Liver (tissue), 9 donors: Measurements from ENCODE around the gene CLPTM1L. TPM values are rescaled to one million over a fixed set of nuclear protein-coding genes. Genes with fewer than 3 reads are reported as not detected.

Source experiments
- DNase-seq: peaks from one replicate; pipeline ENCODE4 v3.0.0-alpha.2; 2017; ENCODE audit warnings: low spot score
- H3K27ac ChIP-seq, 2 donors: one replicate each; pipeline ENCODE4 v1.7.0; 2013; ENCODE audit warnings: inconsistent platforms in 2 of 2, low read length in 2 of 2, control low read depth in 1 of 2, low read depth in 1 of 2, mild to moderate bottlenecking in 1 of 2
- H3K27me3 ChIP-seq, 4 donors: one replicate each; pipeline versions ENCODE4 v1.6.1 to v1.7.0; 2013; ENCODE audit warnings: low read length in 3 of 4, inconsistent platforms in 1 of 4, mild to moderate bottlenecking in 1 of 4, moderate library complexity in 1 of 4; ENCODE audit not compliant: control insufficient read depth in 4 of 4, insufficient read depth in 4 of 4
- H3K36me3 ChIP-seq, 4 donors: one replicate each; pipeline versions ENCODE4 v1.6.1 to v1.7.0; 2013; ENCODE audit warnings: low read length in 3 of 4, mild to moderate bottlenecking in 3 of 4, low read depth in 1 of 4, moderate library complexity in 1 of 4; ENCODE audit not compliant: control insufficient read depth in 4 of 4, insufficient read depth in 3 of 4
- H3K4me1 ChIP-seq, 4 donors: one replicate each; pipeline versions ENCODE4 v1.6.1 to v1.7.0; 2013; ENCODE audit warnings: low read length in 3 of 4, mild to moderate bottlenecking in 3 of 4, moderate library complexity in 1 of 4; ENCODE audit not compliant: control insufficient read depth in 4 of 4, insufficient read depth in 4 of 4
- H3K4me3 ChIP-seq, 3 donors: one replicate each; pipeline versions ENCODE4 v1.6.1 to v1.7.0; 2013; ENCODE audit warnings: low read length in 3 of 3, control low read depth in 1 of 3, low read depth in 1 of 3, mild to moderate bottlenecking in 1 of 3
- H3K9ac ChIP-seq, 2 donors: one replicate each; pipeline ENCODE4 v1.7.0; 2013; ENCODE audit warnings: low read length in 2 of 2, mild to moderate bottlenecking in 2 of 2, moderate library complexity in 2 of 2, control low read depth in 1 of 2, low read depth in 1 of 2
- H3K9me3 ChIP-seq, 4 donors: one replicate each; pipeline versions ENCODE4 v1.6.1 to v1.7.0; 2013; ENCODE audit warnings: low read length in 3 of 4; ENCODE audit not compliant: control insufficient read depth in 4 of 4
- EGR1 ChIP-seq, 2 donors: IDR thresholded peaks; 2 replicates each; pipeline ENCODE4 v1.6.1; 2016 to 2018; ENCODE audit warnings: antibody characterized with exemption in 2 of 2, low read depth in 2 of 2
- FOXA2 ChIP-seq: IDR thresholded peaks from 2 replicates; pipeline ENCODE4 v1.6.1; 2016; ENCODE audit warnings: antibody characterized with exemption
- GABPA ChIP-seq, 2 donors: IDR thresholded peaks in 1 of 2; conservative IDR thresholded peaks in 1 of 2; 2 replicates each; pipeline ENCODE4 v1.6.1; 2016; ENCODE audit warnings: antibody characterized with exemption in 2 of 2, mild to moderate bottlenecking in 1 of 2, moderate library complexity in 1 of 2
- HNF4G ChIP-seq: IDR thresholded peaks from 2 replicates; pipeline ENCODE4 v1.6.1; 2016; ENCODE audit warnings: antibody characterized with exemption
- NR2F2 ChIP-seq: IDR thresholded peaks from 2 replicates; pipeline ENCODE4 v1.6.1; 2016; ENCODE audit warnings: antibody characterized with exemption
- TAF1 ChIP-seq: conservative IDR thresholded peaks from 2 replicates; pipeline ENCODE4 v1.6.1; 2016; ENCODE audit warnings: antibody characterized with exemption, mild to moderate bottlenecking
- YY1 ChIP-seq: IDR thresholded peaks from 2 replicates; pipeline ENCODE4 v1.6.1; 2016; ENCODE audit warnings: antibody characterized with exemption, mild to moderate bottlenecking
- WGBS: extraction: QIAGEN DNeasy Blood & Tissue Kit; methylation state at CpG from one replicate; pipeline ENCODE4 v1.1.7; 2013; 5-methylcytosine and 5-hydroxymethylcytosine counted together
- polyA plus RNA-seq, 2 donors: library from polyadenylated mRNA; stranded (reverse) in 1 of 2; unstranded in 1 of 2; fragments of 200-250 nt in 1 of 2; fragments of >200 nt in 1 of 2; fragmentation: Nextera tagmentation in 1 of 2; extraction: Ambion mirVana in 1 of 2; gene quantifications; one replicate each; pipeline versions ENCODE4 v1.2.1 to v1.2.3, GENCODE V29; 2013 to 2015
- total RNA-seq, 2 donors: library from RNA; depleted of rRNA; stranded (reverse); fragments of >200 nt; gene quantifications; one replicate each; pipeline ENCODE4 v1.2.3, GENCODE V29; 2014
- TF ChIP-seq, protein P1 (sequence below): fragments of 150-350 bp; IDR thresholded peaks from 2 replicates; pipeline ENCODE4 v1.5.1; 2017; ENCODE audit warnings: improper control_type of control experiment, low read depth, low read length; ENCODE audit not compliant: missing input control
- TF ChIP-seq, protein P2 (sequence below): IDR thresholded peaks from 2 replicates; pipeline ENCODE4 v1.6.1; 2016; ENCODE audit warnings: antibody characterized with exemption
- TF ChIP-seq, protein P3 (sequence below): IDR thresholded peaks from 2 replicates; pipeline ENCODE4 v1.6.1; 2016; ENCODE audit warnings: antibody characterized with exemption, mild to moderate bottlenecking
- TF ChIP-seq, protein P4 (sequence below): IDR thresholded peaks from 2 replicates; pipeline ENCODE4 v1.6.1; 2016; ENCODE audit warnings: antibody characterized with exemption
- donor health status: healthy.
- donor health status: healthy.
- donor health status: healthy.
- donor health status: healthy.
- donor health status: healthy.

CLPTM1L gene, protein sequence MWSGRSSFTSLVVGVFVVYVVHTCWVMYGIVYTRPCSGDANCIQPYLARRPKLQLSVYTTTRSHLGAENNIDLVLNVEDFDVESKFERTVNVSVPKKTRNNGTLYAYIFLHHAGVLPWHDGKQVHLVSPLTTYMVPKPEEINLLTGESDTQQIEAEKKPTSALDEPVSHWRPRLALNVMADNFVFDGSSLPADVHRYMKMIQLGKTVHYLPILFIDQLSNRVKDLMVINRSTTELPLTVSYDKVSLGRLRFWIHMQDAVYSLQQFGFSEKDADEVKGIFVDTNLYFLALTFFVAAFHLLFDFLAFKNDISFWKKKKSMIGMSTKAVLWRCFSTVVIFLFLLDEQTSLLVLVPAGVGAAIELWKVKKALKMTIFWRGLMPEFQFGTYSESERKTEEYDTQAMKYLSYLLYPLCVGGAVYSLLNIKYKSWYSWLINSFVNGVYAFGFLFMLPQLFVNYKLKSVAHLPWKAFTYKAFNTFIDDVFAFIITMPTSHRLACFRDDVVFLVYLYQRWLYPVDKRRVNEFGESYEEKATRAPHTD
- total RNA-seq (100 to 1,000 TPM; 135 to 255 TPM), polyA plus RNA-seq (100 to 1,000 TPM in 1 of 2 donors, 10 to 100 TPM in 1; 69.2 to 157 TPM)

DNA sequence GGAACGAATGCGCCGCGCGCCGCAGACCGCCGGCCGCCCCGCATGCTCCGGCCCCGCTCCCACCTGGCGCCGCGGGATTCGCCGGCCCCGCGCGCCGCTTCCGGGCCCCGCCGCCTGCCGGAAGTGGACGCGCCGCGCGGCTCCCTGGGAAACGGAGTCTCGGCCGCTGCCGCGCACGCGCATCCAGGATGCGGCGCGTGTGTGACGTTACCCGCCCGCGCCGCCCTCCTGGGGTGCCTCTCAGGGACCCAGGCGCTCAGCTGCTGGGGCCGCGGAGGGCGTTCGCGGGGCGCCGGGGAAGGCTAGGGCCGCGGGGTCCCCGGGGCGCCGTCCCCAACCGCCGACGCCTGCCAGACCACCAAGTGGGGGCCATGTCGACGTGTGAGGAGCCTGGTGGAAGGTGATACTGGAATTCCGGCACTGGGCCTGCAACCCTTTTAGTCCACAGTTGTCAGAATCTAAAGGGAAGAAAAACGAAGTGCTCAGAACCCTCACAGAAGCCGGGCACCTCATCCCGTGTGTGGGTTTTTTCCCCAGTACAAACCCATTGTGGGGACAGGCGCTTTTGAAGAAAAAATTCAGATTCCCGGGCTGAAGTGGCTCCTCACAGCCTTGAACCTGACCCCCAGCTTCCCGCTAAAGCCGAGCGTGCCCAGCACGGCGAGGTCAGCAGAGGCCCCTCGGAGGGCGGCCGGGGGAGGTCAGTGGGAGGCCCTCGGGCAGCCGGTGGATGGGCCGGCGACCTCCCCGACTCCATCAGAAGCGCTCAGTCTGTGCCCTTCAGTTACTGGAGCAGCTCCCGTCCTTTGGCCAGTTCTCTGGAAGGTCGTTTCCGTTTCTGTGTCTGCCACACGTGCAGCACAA, at the start of gene CLPTM1L:
CLPTM1L (minus strand) TSS at position 125 of the 864 bp plus-strand sequence. CDS start 258 bp downstream, outside the sequence.
- TF ChIP-seq HNF4G (no peak), GABPA (IDR thresholded peaks at IDR 0.05 in 1 of 2, conservative IDR thresholded peaks at IDR 0.05 in 1 of 2) (peak in 1 of 2 donors; percentile 78), NR2F2 (peak; percentile 25), YY1 (peak; percentile 13), FOXA2 (no peak)
- TF ChIP-seq, protein P1, sequence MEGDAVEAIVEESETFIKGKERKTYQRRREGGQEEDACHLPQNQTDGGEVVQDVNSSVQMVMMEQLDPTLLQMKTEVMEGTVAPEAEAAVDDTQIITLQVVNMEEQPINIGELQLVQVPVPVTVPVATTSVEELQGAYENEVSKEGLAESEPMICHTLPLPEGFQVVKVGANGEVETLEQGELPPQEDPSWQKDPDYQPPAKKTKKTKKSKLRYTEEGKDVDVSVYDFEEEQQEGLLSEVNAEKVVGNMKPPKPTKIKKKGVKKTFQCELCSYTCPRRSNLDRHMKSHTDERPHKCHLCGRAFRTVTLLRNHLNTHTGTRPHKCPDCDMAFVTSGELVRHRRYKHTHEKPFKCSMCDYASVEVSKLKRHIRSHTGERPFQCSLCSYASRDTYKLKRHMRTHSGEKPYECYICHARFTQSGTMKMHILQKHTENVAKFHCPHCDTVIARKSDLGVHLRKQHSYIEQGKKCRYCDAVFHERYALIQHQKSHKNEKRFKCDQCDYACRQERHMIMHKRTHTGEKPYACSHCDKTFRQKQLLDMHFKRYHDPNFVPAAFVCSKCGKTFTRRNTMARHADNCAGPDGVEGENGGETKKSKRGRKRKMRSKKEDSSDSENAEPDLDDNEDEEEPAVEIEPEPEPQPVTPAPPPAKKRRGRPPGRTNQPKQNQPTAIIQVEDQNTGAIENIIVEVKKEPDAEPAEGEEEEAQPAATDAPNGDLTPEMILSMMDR = peak; percentile 28
- 1% methylated on average over 87 of the region's 87 CpGs for WGBS
- peaks cover 7 to 15% (median 13%) of the 10 kb centered on the region in 4 donors for H3K36me3 ChIP-seq
- DNase-seq = peak; percentile 87
- peak within 1 kb of the TSS; percentile 59 to 79 for H3K9ac ChIP-seq
- H3K27me3 ChIP-seq = no peaks in the 10 kb centered on the region
- H3K9me3 ChIP-seq = no peaks in the 10 kb centered on the region
- peak within 1 kb of the TSS; percentile 79 to 91 (median 87) for H3K4me3 ChIP-seq
- peaks cover 4 to 41% (median 32%) of the 10 kb centered on the region in 4 donors for H3K4me1 ChIP-seq
- peak within 1 kb of the TSS; percentile 77 to 82 for H3K27ac ChIP-seq

DNA sequence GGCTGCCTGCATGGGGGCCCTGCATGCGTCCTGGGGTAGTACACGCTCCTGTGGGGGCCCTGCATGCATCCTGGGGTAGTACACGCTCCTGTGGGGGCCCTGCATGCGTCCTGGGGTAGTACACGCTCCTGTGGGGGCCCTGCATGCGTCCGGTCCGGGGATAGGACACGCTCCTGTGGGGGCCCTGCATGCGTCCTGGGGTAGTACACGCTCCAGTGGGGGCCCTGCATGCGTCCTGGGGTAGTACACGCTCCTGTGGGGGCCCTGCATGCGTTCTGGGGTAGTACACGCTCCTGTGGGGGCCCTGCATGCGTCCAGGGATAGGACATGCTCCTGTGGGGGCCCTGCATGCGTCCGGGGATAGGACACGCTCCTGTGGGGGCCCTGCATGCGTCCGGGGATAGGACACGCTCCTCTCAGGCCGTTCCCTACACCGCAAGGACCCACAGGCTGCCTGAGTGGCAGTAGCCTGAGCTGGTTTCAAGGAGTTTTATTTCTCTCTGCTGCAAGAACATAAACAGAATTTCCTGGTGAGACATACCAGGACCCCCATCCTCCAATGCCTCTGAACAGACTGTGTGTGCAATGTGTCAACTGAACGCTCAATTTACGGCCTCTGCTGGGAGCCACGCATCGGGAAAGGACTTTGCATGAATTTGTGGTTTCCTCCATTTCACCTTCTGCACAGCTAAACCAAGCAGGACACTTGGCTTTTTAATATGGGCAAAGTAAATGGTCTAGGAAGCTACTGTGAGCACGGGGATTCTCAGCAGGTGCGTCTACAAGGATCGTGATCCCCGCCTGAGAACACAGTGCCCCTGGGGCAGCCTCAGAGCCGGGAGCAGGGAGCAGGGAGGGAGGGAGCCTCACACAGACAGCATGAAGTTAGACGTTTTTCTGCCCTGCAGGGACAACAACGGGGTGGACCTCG, 48.9 kb upstream of the CLPTM1L start:
- Histone ChIP-seq H3K36me3 (no peaks in the 10 kb centered on the region), H3K9me3 (no peaks in the 10 kb centered on the region), H3K27ac (no peak overlapping the region), H3K4me3 (no peak overlapping the region), H3K9ac (no peak overlapping the region), H3K4me1 (no peaks in the 10 kb centered on the region), H3K27me3 (peaks cover 0 to 10% (median under 1%) of the 10 kb centered on the region in 4 donors)
- TF ChIP-seq YY1 = no peak
- no peak for TF ChIP-seq TAF1
- TF ChIP-seq, protein P2, sequence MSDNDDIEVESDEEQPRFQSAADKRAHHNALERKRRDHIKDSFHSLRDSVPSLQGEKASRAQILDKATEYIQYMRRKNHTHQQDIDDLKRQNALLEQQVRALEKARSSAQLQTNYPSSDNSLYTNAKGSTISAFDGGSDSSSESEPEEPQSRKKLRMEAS = no peak
- TF ChIP-seq, protein P3, sequence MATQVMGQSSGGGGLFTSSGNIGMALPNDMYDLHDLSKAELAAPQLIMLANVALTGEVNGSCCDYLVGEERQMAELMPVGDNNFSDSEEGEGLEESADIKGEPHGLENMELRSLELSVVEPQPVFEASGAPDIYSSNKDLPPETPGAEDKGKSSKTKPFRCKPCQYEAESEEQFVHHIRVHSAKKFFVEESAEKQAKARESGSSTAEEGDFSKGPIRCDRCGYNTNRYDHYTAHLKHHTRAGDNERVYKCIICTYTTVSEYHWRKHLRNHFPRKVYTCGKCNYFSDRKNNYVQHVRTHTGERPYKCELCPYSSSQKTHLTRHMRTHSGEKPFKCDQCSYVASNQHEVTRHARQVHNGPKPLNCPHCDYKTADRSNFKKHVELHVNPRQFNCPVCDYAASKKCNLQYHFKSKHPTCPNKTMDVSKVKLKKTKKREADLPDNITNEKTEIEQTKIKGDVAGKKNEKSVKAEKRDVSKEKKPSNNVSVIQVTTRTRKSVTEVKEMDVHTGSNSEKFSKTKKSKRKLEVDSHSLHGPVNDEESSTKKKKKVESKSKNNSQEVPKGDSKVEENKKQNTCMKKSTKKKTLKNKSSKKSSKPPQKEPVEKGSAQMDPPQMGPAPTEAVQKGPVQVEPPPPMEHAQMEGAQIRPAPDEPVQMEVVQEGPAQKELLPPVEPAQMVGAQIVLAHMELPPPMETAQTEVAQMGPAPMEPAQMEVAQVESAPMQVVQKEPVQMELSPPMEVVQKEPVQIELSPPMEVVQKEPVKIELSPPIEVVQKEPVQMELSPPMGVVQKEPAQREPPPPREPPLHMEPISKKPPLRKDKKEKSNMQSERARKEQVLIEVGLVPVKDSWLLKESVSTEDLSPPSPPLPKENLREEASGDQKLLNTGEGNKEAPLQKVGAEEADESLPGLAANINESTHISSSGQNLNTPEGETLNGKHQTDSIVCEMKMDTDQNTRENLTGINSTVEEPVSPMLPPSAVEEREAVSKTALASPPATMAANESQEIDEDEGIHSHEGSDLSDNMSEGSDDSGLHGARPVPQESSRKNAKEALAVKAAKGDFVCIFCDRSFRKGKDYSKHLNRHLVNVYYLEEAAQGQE = no peak
- TF ChIP-seq FOXA2 = no peak
- TF ChIP-seq, protein P1 = no peak
- no peak for TF ChIP-seq EGR1 (IDR thresholded peaks at IDR 0.05; ENCODE audit: low read depth in 2 of 2)
- TF ChIP-seq, protein P4, sequence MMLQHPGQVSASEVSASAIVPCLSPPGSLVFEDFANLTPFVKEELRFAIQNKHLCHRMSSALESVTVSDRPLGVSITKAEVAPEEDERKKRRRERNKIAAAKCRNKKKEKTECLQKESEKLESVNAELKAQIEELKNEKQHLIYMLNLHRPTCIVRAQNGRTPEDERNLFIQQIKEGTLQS = no peak
- 64% methylated on average over 36 of the region's 36 CpGs for WGBS
- no peak for DNase-seq
